Keratinocyte (primary cell): ENCODE data around the gene GATA3.

Source experiments
- EZH2 ChIP-seq: IDR thresholded peaks from one replicate; pipeline ENCODE4 v1.6.1; 2012; ENCODE audit warnings: inconsistent platforms, mild to moderate bottlenecking, low read length, moderate library complexity
- TF ChIP-seq, protein P1 (sequence below), 3 experiments: IDR thresholded peaks in 1 of 3; conservative IDR thresholded peaks in 1 of 3; optimal IDR thresholded peaks in 1 of 3; 2 replicates in 2 of 3; 3 replicates in 1 of 3; pipeline versions ENCODE3 to v1.5.1; 2011; ENCODE audit warnings: low read length in 3 of 3, mild to moderate bottlenecking in 3 of 3, moderate library complexity in 2 of 3, control low read depth in 1 of 3, inconsistent platforms in 1 of 3; ENCODE audit not compliant: insufficient read depth in 2 of 3; ENCODE audit errors: extremely low read depth in 1 of 3

GRCh38 chr10:8035006-8035640 lies 19.4 kb upstream of the GATA3 start:
- TF ChIP-seq, protein P1, sequence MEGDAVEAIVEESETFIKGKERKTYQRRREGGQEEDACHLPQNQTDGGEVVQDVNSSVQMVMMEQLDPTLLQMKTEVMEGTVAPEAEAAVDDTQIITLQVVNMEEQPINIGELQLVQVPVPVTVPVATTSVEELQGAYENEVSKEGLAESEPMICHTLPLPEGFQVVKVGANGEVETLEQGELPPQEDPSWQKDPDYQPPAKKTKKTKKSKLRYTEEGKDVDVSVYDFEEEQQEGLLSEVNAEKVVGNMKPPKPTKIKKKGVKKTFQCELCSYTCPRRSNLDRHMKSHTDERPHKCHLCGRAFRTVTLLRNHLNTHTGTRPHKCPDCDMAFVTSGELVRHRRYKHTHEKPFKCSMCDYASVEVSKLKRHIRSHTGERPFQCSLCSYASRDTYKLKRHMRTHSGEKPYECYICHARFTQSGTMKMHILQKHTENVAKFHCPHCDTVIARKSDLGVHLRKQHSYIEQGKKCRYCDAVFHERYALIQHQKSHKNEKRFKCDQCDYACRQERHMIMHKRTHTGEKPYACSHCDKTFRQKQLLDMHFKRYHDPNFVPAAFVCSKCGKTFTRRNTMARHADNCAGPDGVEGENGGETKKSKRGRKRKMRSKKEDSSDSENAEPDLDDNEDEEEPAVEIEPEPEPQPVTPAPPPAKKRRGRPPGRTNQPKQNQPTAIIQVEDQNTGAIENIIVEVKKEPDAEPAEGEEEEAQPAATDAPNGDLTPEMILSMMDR (optimal IDR thresholded peaks at IDR 0.05 in 1 of 3, IDR thresholded peaks at IDR 0.05 in 1 of 3, conservative IDR thresholded peaks at IDR 0.05 in 1 of 3; ENCODE audit: extremely low read depth in 1 of 3, insufficient read depth in 2 of 3, low read length in 3 of 3): no peak
- TF ChIP-seq EZH2: peak; percentile 98
